ENCODE measurements around the gene KRTAP1-5. TPM values are rescaled to one million over a fixed set of nuclear protein-coding genes. Genes with fewer than 3 reads are reported as not detected.
"Not testable (repeated sequence)": the region's sequence is repeated elsewhere in the genome, so short reads cannot be mapped to it uniquely, and the experiment has no call there.

Gene KRTAP1-5
- total RNA-seq, 2 experiments from 2014 or later: not detected

GRCh38 chr17:41059276-41060051 is 32.5 kb upstream of the KRTAP1-5 start:
- CTCF ChIA-PET; POLR2A ChIA-PET; DNase-seq; H3K36me3 Mint-ChIP-seq (ENCODE audit: low read depth); H3K9me3 Mint-ChIP-seq; H3K4me3 Mint-ChIP-seq; H3K27ac Mint-ChIP-seq; H3K4me1 Mint-ChIP-seq: not testable (repeated sequence)
- H3K27me3 Mint-ChIP-seq: peaks cover 36% of the 10 kb centered on the region

- no peak overlapping the region for H3K4me3 Mint-ChIP-seq
- H3K27me3 Mint-ChIP-seq: peaks cover 36% of the 10 kb centered on the region
- H3K4me1 Mint-ChIP-seq: no peaks in the 10 kb centered on the region
- DNase-seq: no peak
- no peaks in the 10 kb centered on the region for H3K36me3 Mint-ChIP-seq (ENCODE audit: low read depth)
- H3K27ac Mint-ChIP-seq: no peak overlapping the region
- ChIA-PET CTCF (no interaction called here), POLR2A (no interaction called here)
- no peaks in the 10 kb centered on the region for H3K9me3 Mint-ChIP-seq
Observed at GRCh38 chr17:41058741-41059140, 31.7 kb upstream of the KRTAP1-5 start.

GRCh38 chr17:41057547-41057946 is 30.5 kb upstream of the KRTAP1-5 start:
- DNase-seq: no peak
- ChIA-PET POLR2A (no interaction called here), CTCF (no interaction called here)
- Mint-ChIP-seq H3K4me3 (no peak overlapping the region), H3K9me3 (no peaks in the 10 kb centered on the region), H3K36me3 (ENCODE audit: low read depth) (no peaks in the 10 kb centered on the region), H3K27ac (no peak overlapping the region), H3K27me3 (peaks cover 38% of the 10 kb centered on the region), H3K4me1 (no peaks in the 10 kb centered on the region)

- H3K27ac Mint-ChIP-seq; H3K4me1 Mint-ChIP-seq; H3K4me3 Mint-ChIP-seq; CTCF ChIA-PET; POLR2A ChIA-PET; H3K36me3 Mint-ChIP-seq (ENCODE audit: low read depth); H3K9me3 Mint-ChIP-seq; DNase-seq: not testable (repeated sequence)
- H3K27me3 Mint-ChIP-seq: peaks cover 30% of the 10 kb centered on the region
Observed at GRCh38 chr17:41055130-41055529, 28.1 kb upstream of the KRTAP1-5 start, which contains the start of gene KRTAP2-2. KRTAP2-2 (minus strand) TSS chr17:41055230; CDS start chr17:41055211, 19 bp downstream.

GRCh38 chr17:41054556-41054955 is 27.5 kb upstream of the KRTAP1-5 start:
- H3K4me1 Mint-ChIP-seq; DNase-seq; H3K4me3 Mint-ChIP-seq; H3K27ac Mint-ChIP-seq; H3K9me3 Mint-ChIP-seq; POLR2A ChIA-PET; CTCF ChIA-PET; H3K36me3 Mint-ChIP-seq (ENCODE audit: low read depth): not testable (repeated sequence)
- H3K27me3 Mint-ChIP-seq: peaks cover 27% of the 10 kb centered on the region

GRCh38 chr17:41054025-41054424 is 27.0 kb upstream of the KRTAP1-5 start:
- CTCF ChIA-PET: no interaction called here
- POLR2A ChIA-PET: no interaction called here
- no peaks in the 10 kb centered on the region for H3K4me1 Mint-ChIP-seq

GRCh38 chr17:41052566-41052965 is 25.6 kb upstream of the KRTAP1-5 start:
- Mint-ChIP-seq H3K27ac (no peak overlapping the region), H3K27me3 (peaks cover 21% of the 10 kb centered on the region), H3K4me1 (no peaks in the 10 kb centered on the region), H3K4me3 (no peak overlapping the region), H3K9me3 (no peaks in the 10 kb centered on the region), H3K36me3 (ENCODE audit: low read depth) (no peaks in the 10 kb centered on the region)
- POLR2A ChIA-PET: no interaction called here
- CTCF ChIA-PET: no interaction called here
- DNase-seq: no peak

More at GRCh38 chr17:41054025-41054424, 27.0 kb upstream of the KRTAP1-5 start:
- Mint-ChIP-seq H3K4me3 (no peak overlapping the region), H3K27ac (no peak overlapping the region), H3K27me3 (peaks cover 23% of the 10 kb centered on the region), H3K36me3 (ENCODE audit: low read depth) (no peaks in the 10 kb centered on the region), H3K9me3 (no peaks in the 10 kb centered on the region)
- DNase-seq: no peak

GRCh38 chr17:41049110-41049509 is 22.1 kb upstream of the KRTAP1-5 start:
- Mint-ChIP-seq H3K4me1 (no peaks in the 10 kb centered on the region), H3K36me3 (ENCODE audit: low read depth) (no peaks in the 10 kb centered on the region), H3K27ac (no peak overlapping the region), H3K9me3 (no peaks in the 10 kb centered on the region), H3K27me3 (peaks cover 26% of the 10 kb centered on the region), H3K4me3 (no peak overlapping the region)
- ChIA-PET CTCF (no interaction called here), POLR2A (no interaction called here)
- DNase-seq: no peak

- H3K27me3 Mint-ChIP-seq: peaks cover 24% of the 10 kb centered on the region
- H3K36me3 Mint-ChIP-seq (ENCODE audit: low read depth): no peaks in the 10 kb centered on the region
- H3K9me3 Mint-ChIP-seq: no peaks in the 10 kb centered on the region
- no peak overlapping the region for H3K27ac Mint-ChIP-seq
- CTCF ChIA-PET: interaction anchor here (1.5 kb wide), 1 partner anchor 23 kb away, joined by 3 read pairs; no protein-coding TSS in a partner anchor
- POLR2A ChIA-PET: no interaction called here
- no peak overlapping the region for H3K4me3 Mint-ChIP-seq
- H3K4me1 Mint-ChIP-seq: no peaks in the 10 kb centered on the region
- DNase-seq: no peak
Observed at GRCh38 chr17:41048441-41048840, 21.4 kb upstream of the KRTAP1-5 start.

- H3K4me1 Mint-ChIP-seq; DNase-seq; H3K4me3 Mint-ChIP-seq; H3K27ac Mint-ChIP-seq; H3K36me3 Mint-ChIP-seq (ENCODE audit: low read depth); H3K9me3 Mint-ChIP-seq; POLR2A ChIA-PET; CTCF ChIA-PET: not testable (repeated sequence)
- peaks cover 15% of the 10 kb centered on the region for H3K27me3 Mint-ChIP-seq
Observed at GRCh38 chr17:41046735-41047465, 19.9 kb upstream of the KRTAP1-5 start, which contains the start of gene KRTAP2-1. KRTAP2-1 (minus strand) TSS chr17:41047316; CDS start chr17:41047267, 49 bp downstream.

GRCh38 chr17:41042953-41043352 is 15.9 kb upstream of the KRTAP1-5 start:
- Mint-ChIP-seq H3K4me3 (no peak overlapping the region), H3K4me1 (no peaks in the 10 kb centered on the region), H3K27me3 (peaks cover 22% of the 10 kb centered on the region), H3K27ac (no peak overlapping the region), H3K9me3 (peaks cover 4% of the 10 kb centered on the region), H3K36me3 (ENCODE audit: low read depth) (no peaks in the 10 kb centered on the region)
- DNase-seq: no peak
- POLR2A ChIA-PET: no interaction called here
- CTCF ChIA-PET: no interaction called here

- H3K4me3 Mint-ChIP-seq; H3K36me3 Mint-ChIP-seq (ENCODE audit: low read depth); POLR2A ChIA-PET; H3K9me3 Mint-ChIP-seq; CTCF ChIA-PET; H3K27ac Mint-ChIP-seq; H3K4me1 Mint-ChIP-seq; DNase-seq: not testable (repeated sequence)
- H3K27me3 Mint-ChIP-seq: peaks cover 20% of the 10 kb centered on the region
Observed at GRCh38 chr17:41040783-41041571, 14.0 kb upstream of the KRTAP1-5 start, which contains the start of gene KRTAP1-1. KRTAP1-1 (minus strand) TSS chr17:41041450; CDS start chr17:41041397, 53 bp downstream.

GRCh38 chr17:41037853-41038350 is 10.9 kb upstream of the KRTAP1-5 start:
- DNase-seq: no peak
- H3K9me3 Mint-ChIP-seq: peaks cover 4% of the 10 kb centered on the region
- H3K27ac Mint-ChIP-seq: no peak overlapping the region
- ChIA-PET POLR2A (no interaction called here), CTCF (no interaction called here)
- no peaks in the 10 kb centered on the region for H3K36me3 Mint-ChIP-seq (ENCODE audit: low read depth)
- H3K4me3 Mint-ChIP-seq: no peak overlapping the region
- no peaks in the 10 kb centered on the region for H3K4me1 Mint-ChIP-seq
- peaks cover 14% of the 10 kb centered on the region for H3K27me3 Mint-ChIP-seq

Measured in activated CD4-positive, alpha-beta memory T cell treated with anti-CD3 and anti-CD28 coated beads, Interleukin-2, amount 10 ng/mL, durations not matched to agents 7 days and 5 days (primary cell).